ENCODE results near the gene PLSCR5.

Gene PLSCR5

GRCh38 chr3:146543461-146544001, 61.6 kb downstream of the PLSCR5 start:
- no peak for DNase-seq

DNA sequence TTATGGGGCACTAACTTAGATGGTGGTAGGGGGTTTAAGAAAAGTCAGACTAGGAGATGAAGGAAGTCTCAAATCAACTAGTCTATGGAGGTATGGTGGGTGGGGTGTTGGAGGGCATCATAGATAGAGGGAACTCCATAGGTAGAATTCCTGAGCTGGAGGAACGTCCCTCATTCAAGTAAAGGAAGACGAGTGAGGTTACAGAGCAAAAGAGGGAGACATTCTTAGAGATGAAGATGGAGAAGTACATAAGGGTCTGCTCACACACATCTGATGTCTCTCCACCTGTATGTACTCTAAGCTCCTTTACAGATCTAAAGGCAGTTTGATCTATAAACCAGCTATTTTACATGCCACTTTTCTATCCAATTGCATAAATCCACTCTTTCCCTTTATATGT, 62.2 kb downstream of the PLSCR5 start:
- no peak for DNase-seq

- DNase-seq: no peak
Observed at GRCh38 chr3:146542179-146542578, 63.0 kb downstream of the PLSCR5 start.

GRCh38 chr3:146540978-146541377, 64.2 kb downstream of the PLSCR5 start:
- no peak for DNase-seq

- no peak for DNase-seq
Observed at GRCh38 chr3:146540236-146540635, 64.9 kb downstream of the PLSCR5 start.

DNA sequence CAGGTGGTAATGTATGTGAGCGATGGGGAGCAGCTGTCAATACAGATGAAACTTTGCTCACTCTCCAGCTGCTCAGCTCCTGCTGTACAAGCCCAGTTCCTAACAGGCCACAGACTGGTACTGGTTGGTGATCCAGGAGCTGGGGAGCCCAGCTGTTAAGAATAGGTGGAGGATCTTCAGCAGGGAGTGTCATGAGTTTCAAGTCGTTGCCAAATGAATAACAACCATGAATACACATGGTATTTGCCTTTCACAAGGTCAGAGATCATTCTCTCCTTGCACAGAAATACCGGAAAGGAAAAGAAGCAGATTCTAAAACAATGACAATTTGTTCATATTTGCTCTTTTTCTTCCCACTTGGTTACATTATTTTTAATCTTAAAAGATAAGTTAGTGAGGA, 65.8 kb downstream of the PLSCR5 start:
- no peak for DNase-seq

GRCh38 chr3:146537603-146538002, 67.5 kb downstream of the PLSCR5 start:
- DNase-seq: no peak

- no peak for DNase-seq
Observed at GRCh38 chr3:146536681-146537080, 68.5 kb downstream of the PLSCR5 start.
